GM19193 (cell line): Measurements from ENCODE around the gene DBF4B.

Source experiments
- POLR2A ChIP-seq: IDR thresholded peaks from 4 replicates; pipeline ENCODE4 v1.6.1; 2011; ENCODE audit not compliant: insufficient read depth, insufficient read length; ENCODE audit errors: extremely low read depth

The DBF4B gene

GRCh38 chr17:44780845-44781480, 72.5 kb downstream of the DBF4B start:
- TF ChIP-seq POLR2A = no peak

GRCh38 chr17:44781551-44782325, 73.3 kb downstream of the DBF4B start:
- no peak for TF ChIP-seq POLR2A

DNA sequence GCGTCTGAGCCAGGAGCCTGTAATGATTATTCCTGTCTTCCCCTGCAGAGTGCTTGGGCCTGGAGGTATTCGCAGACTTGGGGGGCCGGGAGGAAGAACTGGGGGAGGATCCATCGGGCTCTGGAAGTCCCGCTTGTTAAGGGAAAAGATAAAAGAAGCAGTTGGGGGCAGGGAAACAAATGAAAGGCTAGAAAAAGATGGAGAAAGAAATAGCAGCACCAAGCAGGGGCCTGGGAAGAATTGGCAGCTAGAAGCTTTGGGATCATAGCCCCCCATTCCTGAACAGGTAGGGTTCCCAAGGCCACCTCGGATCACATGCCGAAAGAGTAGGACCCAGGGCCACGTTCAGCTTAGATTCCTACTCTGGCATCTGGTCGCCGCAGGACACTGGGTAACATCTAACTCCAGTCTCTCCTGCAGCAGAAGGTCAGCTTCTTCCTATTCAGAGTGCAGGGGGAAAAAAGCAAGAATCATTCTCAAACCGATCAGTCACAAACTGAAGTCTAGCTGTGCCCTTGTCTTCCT, 73.9 kb downstream of the DBF4B start:
- no peak for TF ChIP-seq POLR2A

DNA sequence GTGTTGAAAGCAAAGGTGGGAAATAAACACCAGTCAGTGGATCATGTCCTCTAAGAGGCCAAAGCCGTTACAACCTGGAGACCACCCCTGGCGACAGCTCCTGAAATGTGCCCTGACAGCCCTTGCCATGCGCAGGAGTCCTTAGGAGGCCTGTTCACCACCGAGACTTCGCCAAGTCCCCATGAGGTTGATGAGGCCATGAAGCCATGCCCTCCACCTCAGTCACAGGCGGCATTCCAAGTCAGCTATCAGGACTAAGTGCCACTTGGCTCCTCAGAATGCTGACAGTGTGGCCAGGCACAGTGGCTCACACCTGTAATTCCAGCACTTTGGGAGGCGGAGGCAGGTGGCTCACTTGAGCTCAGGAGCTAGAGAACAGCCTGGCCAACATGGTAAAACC, 77.5 kb downstream of the DBF4B start:
- no peak for TF ChIP-seq POLR2A

DNA sequence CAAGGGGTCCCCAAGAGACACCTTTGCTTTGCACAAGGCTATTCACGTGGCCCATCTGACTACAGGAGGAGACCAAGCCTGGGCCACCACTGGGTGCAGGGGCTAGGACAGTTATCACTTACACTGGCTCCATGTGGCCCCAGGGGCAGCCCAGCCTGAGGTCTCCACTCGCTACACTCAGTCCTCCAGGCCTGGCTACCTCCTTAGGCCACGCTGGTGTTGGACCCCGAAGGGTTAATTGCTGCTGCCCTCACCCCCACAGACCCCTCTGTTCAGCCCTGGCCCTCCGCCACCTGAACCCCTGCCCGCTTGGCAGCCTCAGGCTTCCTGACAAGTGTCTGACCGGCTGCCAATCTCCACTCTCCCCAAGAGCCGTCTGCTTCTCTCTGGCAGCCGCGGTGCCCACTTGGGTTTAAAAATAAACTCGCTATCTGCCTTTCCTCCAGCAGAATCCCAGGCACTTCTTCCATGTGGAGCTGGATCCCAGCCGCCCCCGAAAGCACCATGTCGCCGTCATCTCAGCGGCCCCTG, 78.2 kb downstream of the DBF4B start:
- no peak for TF ChIP-seq POLR2A

- no peak for TF ChIP-seq POLR2A
Measured at GRCh38 chr17:44787271-44787940, 78.9 kb downstream of the DBF4B start.

- TF ChIP-seq POLR2A = no peak
Measured at GRCh38 chr17:44788139-44788538, 79.7 kb downstream of the DBF4B start.

DNA sequence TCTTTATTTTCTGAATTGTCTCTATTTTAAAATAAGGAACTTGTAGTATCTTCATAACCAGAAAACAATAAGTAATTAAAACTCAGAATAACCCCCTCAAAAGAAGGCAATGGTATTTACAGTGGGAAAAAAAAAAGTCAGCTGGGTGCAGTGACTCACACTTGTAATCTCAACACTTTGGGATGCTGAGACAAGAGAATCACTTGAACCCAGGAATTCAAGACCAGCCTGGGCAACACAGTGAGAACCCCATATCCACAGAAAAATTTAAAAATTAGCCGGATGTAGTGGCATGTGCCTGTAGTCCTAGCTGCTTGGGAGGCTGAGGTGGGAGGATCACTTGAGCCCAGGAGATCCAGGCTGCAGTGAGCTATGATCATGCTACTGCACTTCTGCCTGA, 83.8 kb downstream of the DBF4B start:
- no peak for TF ChIP-seq POLR2A

GRCh38 chr17:44793885-44794842, 85.7 kb downstream of the DBF4B start:
- no peak for TF ChIP-seq POLR2A

DNA sequence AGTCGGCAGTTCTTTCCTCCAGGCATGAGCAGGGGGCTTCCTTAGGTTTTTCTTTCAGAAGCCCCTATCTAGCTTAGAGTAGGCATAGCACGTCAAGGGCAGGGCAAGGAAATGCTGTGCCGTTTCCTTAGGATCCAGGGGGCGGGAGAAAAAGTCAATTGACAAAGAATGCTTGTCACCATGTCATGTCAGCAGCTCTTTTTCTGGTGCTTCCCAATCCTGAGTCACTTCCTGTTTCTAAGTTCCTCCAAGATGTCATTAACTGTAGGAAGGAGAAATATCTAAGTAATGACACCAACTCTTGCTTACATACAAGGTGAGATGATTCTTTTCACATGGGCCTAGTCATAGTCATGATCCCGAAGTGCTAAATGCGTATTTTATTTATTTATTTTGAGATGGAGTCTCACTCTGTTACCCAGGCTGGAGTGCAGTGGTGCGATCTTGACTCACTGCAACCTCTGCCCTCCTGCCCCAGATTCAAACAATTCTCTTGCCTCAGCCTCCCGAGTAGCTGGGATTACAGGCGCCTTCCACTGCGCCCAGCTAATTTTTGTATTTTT, 86.5 kb downstream of the DBF4B start:
- TF ChIP-seq POLR2A = no peak

GRCh38 chr17:44795421-44795820, 87.0 kb downstream of the DBF4B start:
- no peak for TF ChIP-seq POLR2A

- no peak for TF ChIP-seq POLR2A
Measured at GRCh38 chr17:44795928-44796327, 87.5 kb downstream of the DBF4B start.

- no peak for TF ChIP-seq POLR2A
Measured at GRCh38 chr17:44796731-44797130, 88.3 kb downstream of the DBF4B start.

- TF ChIP-seq POLR2A = no peak
Measured at GRCh38 chr17:44797802-44798201, 89.3 kb downstream of the DBF4B start.
